KMS-11 (cell line): ENCODE measurements around the gene TOR4A.

ENCODE experiments used
- H2AFZ ChIP-seq: fragments of 200-600 bp; sonication (generic); 2 replicates; pipeline ENCODE4 v1.6.1; 2016; ENCODE audit warnings: antibody characterized with exemption, mixed run types, low read depth
- H3K27ac ChIP-seq: fragments of 200-600 bp; sonication (generic); 2 replicates; pipeline ENCODE4 v1.6.1; 2016; ENCODE audit warnings: mild to moderate bottlenecking, mixed run types
- H3K27me3 ChIP-seq: fragments of 200-600 bp; sonication (generic); 2 replicates; pipeline ENCODE4 v1.6.1; 2017; ENCODE audit warnings: mild to moderate bottlenecking, low read depth, mixed run types, moderate library complexity; ENCODE audit not compliant: insufficient read depth
- H3K36me3 ChIP-seq: fragments of 200-600 bp; sonication (generic); 2 replicates; pipeline ENCODE4 v1.6.1; 2017; ENCODE audit warnings: mild to moderate bottlenecking, mixed run types; ENCODE audit not compliant: insufficient read depth
- H3K4me1 ChIP-seq: fragments of 200-600 bp; sonication (generic); 2 replicates; pipeline ENCODE4 v1.6.1; 2016; ENCODE audit warnings: mild to moderate bottlenecking, low read depth, mixed run types; ENCODE audit not compliant: poor library complexity, severe bottlenecking
- H3K4me2 ChIP-seq: fragments of 200-600 bp; sonication (generic); 2 replicates; pipeline ENCODE4 v1.7.0; 2016; ENCODE audit warnings: mild to moderate bottlenecking, mixed run types
- H3K4me3 ChIP-seq: fragments of 200-600 bp; sonication (generic); IDR thresholded peaks from 2 replicates; pipeline ENCODE4 v1.6.1; 2017; ENCODE audit warnings: low read depth, low read length, mixed read lengths; ENCODE audit not compliant: insufficient read depth
- H3K79me2 ChIP-seq: fragments of 200-600 bp; sonication (generic); 2 replicates; pipeline ENCODE4 v1.6.1; 2016; ENCODE audit warnings: low read depth, mixed run types; ENCODE audit not compliant: insufficient read depth
- H3K9ac ChIP-seq: fragments of 200-600 bp; sonication (generic); 2 replicates; pipeline ENCODE4 v1.6.1; 2016; ENCODE audit warnings: mild to moderate bottlenecking, mixed run types
- H4K20me1 ChIP-seq: fragments of 200-600 bp; sonication (generic); 2 replicates; pipeline ENCODE4 v1.6.1; 2016; ENCODE audit warnings: mild to moderate bottlenecking, mixed run types; ENCODE audit not compliant: insufficient read depth
- TF ChIP-seq, protein P1 (sequence below): fragments of 200-600 bp; sonication (generic); conservative IDR thresholded peaks from 2 replicates; pipeline ENCODE4 v1.6.1; 2017; ENCODE audit warnings: low read depth, mild to moderate bottlenecking, antibody characterized with exemption, low read length, moderate library complexity, mixed read lengths

The TOR4A gene

GRCh38 chr9:137293482-137294090, 16.1 kb downstream of the TOR4A start:
- H3K27ac ChIP-seq, result no peak overlapping the region
- H2AFZ ChIP-seq, result no peak overlapping the region
- H3K4me1 ChIP-seq, result no peaks in the 10 kb centered on the region
- H3K4me2 ChIP-seq, result no peak overlapping the region
- no peaks in the 10 kb centered on the region for H4K20me1 ChIP-seq
- no peaks in the 10 kb centered on the region for H3K36me3 ChIP-seq
- TF ChIP-seq, protein P1, sequence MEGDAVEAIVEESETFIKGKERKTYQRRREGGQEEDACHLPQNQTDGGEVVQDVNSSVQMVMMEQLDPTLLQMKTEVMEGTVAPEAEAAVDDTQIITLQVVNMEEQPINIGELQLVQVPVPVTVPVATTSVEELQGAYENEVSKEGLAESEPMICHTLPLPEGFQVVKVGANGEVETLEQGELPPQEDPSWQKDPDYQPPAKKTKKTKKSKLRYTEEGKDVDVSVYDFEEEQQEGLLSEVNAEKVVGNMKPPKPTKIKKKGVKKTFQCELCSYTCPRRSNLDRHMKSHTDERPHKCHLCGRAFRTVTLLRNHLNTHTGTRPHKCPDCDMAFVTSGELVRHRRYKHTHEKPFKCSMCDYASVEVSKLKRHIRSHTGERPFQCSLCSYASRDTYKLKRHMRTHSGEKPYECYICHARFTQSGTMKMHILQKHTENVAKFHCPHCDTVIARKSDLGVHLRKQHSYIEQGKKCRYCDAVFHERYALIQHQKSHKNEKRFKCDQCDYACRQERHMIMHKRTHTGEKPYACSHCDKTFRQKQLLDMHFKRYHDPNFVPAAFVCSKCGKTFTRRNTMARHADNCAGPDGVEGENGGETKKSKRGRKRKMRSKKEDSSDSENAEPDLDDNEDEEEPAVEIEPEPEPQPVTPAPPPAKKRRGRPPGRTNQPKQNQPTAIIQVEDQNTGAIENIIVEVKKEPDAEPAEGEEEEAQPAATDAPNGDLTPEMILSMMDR, result no peak
- no peak overlapping the region for H3K9ac ChIP-seq
- H3K27me3 ChIP-seq, result peaks cover 52% of the 10 kb centered on the region
- H3K79me2 ChIP-seq, result no peaks in the 10 kb centered on the region
- no peak overlapping the region for H3K4me3 ChIP-seq

DNA sequence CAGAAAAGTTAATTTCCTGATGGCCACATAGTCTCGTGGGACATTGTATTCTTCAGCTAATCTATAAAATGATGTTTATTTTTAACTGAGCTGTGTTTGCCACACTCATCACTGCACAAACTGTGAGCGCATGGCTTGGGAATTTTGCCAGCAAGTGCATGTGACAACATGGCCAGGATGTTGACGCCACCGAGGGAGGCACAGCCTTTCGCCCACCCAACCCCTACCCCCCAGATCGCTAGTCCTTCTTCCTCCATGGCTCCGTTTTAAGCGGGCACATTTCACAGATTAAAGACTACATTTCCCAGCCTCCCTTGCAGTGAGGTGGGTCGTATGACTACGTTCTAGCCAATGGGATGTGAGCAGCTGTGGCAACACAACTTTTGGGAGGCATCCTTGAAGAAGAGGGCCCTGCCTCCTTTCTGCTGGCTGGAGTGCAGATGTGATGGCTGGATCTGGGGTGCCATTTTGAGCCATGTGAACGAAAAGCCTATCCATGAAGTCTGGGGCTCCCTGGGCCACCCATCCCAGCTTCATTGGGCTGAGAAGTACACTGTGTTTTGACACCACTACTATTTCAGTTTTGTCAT, 16.7 kb downstream of the TOR4A start:
- H2AFZ ChIP-seq, result no peak overlapping the region
- no peaks in the 10 kb centered on the region for H4K20me1 ChIP-seq
- H3K27ac ChIP-seq, result no peak overlapping the region
- no peaks in the 10 kb centered on the region for H3K36me3 ChIP-seq
- TF ChIP-seq, protein P1, result no peak
- no peaks in the 10 kb centered on the region for H3K79me2 ChIP-seq
- H3K27me3 ChIP-seq, result peaks cover 58% of the 10 kb centered on the region
- no peak overlapping the region for H3K4me2 ChIP-seq
- no peak overlapping the region for H3K9ac ChIP-seq
- H3K4me3 ChIP-seq, result no peak overlapping the region
- H3K4me1 ChIP-seq, result no peaks in the 10 kb centered on the region

DNA sequence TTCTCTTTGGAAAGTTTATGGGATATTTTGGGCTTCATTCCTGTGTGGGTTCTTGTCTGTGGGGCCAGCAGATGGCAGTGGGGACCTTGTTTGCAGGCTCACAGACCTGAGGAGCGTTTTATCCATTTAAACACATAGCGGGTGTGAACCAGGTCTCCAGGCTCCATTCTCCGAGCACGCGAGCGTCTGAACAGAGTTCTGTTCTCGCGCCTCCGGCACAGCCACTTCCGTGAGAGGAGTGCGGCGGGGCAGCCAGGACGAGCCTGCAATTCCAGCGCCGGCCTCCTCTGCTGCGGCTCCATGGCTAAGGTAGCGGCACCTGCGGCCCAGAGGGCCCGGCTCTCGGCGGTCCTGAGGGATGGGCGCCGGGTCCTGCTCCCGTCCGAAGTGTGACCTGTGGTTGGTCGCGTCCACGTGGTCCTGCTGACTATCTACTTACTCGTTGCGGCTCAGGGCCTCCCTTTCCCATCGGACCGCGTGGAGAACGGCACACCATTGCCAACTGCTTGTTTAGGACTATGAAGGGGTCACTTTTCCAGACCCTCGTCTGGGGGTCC, 17.2 kb downstream of the TOR4A start:
- Histone ChIP-seq H3K79me2 (no peaks in the 10 kb centered on the region), H2AFZ (0 out of 2 replicates have a peak overlapping the region, but pooled peaks have one; percentile 18), H3K27ac (no peak overlapping the region), H4K20me1 (no peaks in the 10 kb centered on the region), H3K4me1 (no peaks in the 10 kb centered on the region), H3K9ac (no peak overlapping the region), H3K27me3 (peaks cover 64% of the 10 kb centered on the region), H3K4me2 (no peak overlapping the region), H3K4me3 (no peak overlapping the region), H3K36me3 (no peaks in the 10 kb centered on the region)
- TF ChIP-seq, protein P1, result 0 out of 2 replicates have a peak, but pooled peaks have one; percentile 20

- Histone ChIP-seq H3K4me2 (no peak overlapping the region), H3K27me3 (peaks cover 70% of the 10 kb centered on the region)
These were observed 17.8 kb downstream of the TOR4A start for GRCh38 chr9:137295238-137295811.

More at GRCh38 chr9:137295238-137295811, 17.8 kb downstream of the TOR4A start:
- Histone ChIP-seq H3K4me1 (peaks cover 4% of the 10 kb centered on the region), H3K27ac (no peak overlapping the region), H3K4me3 (no peak overlapping the region), H3K36me3 (no peaks in the 10 kb centered on the region), H2AFZ (0 out of 2 replicates have a peak overlapping the region, but pooled peaks have one; percentile 18), H3K9ac (no peak overlapping the region), H3K79me2 (no peaks in the 10 kb centered on the region), H4K20me1 (no peaks in the 10 kb centered on the region)
- TF ChIP-seq, protein P1, result 0 out of 2 replicates have a peak, but pooled peaks have one; percentile 2
